HTERT RPE-1 (cell line): Measurements from ENCODE around the gene SPI1.

Experiments used
- in situ Hi-C: fragments of 300-500 bp; cut with MboI; formaldehyde crosslinking; loops from 4 replicates; pipeline ENCODE4 v1.14.3; 2020; ENCODE audit warnings: low sequenced_read_pairs

Gene SPI1

DNA sequence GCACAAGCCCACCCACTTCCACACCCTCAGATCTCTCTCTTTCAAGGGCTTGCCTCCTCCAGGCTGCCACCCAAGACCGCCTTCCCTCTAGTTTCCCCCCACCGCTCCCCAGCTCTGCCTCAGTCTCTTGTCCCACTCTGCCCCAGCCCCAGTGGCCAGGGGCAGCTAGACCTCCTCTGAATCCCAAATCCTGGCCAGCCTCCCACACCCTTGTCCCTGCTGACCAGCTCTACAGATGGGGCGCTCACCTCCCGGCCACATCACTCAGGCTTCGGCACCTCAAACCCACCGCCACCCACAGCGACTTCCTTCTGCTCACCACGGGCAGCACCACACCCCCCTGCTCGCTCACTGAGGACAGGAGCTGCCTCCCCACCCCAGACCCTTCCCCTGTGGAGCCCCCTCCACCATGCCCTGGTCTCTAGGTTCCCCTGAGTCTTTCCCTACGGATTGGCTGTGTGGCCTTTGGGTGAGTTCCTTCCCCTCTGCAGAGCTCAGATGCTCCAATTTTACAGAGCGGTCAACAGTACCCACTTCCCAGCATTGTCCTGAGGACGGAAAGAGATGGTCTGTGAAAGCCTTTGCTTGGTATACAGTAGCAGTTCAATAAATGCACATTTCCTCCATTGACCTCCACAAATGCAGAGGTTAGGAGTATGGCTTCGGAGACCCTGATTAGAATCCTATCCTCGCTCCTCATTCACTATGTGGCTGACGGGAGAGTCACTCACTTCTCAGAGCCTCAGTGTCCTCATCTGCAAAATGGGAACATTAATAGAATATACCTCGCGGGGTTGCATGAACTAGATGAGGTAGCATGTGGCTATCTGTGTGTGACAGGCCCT, 11.5 kb upstream of the SPI1 start:
- in situ Hi-C loops, result no loop called here

DNA sequence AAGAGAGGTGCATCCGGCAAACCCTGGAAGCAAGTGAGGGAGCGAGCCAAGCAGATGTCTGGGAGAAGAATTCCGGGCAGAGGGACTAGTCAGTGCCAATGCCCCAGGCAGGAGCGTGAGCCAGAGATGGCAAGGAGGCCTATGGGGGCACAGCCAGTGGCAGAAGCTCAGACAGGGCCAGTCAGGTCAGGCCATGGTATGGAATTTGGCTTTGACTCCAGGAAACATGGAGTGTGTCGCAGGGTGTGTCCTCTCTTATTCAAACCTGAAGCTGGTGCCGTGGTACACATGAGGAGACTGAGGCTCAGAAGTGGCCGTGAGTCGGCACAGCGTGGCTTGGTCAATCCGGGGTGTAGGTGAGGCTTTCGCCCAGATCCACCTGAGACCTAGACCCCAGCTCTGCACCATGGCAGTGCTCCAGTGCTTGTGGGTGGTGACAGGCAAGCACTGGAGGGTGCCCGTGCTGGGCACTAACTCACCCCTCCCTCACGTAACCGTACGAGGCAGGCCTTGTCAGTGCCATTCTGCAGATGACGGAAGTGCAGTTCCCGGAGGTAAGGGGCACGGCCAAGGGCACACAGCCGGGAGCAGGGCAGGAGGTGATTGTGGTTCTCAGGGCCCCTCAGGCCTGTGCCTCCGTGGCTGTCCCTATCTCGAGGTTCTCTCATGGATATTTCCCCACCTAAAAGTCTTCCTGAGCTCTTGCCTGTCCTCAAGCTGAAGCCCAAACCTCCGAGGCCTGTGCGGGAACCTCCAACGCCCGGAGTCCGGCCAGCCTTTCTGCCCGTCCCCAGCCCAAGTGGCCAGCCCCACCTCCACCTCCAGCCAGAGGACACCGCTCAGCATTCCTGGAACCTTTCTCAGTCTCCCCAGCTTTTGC, 10.6 kb upstream of the SPI1 start:
- in situ Hi-C loops, result no loop called here

- in situ Hi-C loops, result no loop called here
Observed at GRCh38 chr11:47387944-47388696, 9.8 kb upstream of the SPI1 start.

GRCh38 chr11:47384498-47384897, 6.2 kb upstream of the SPI1 start:
- in situ Hi-C loops, result no loop called here

DNA sequence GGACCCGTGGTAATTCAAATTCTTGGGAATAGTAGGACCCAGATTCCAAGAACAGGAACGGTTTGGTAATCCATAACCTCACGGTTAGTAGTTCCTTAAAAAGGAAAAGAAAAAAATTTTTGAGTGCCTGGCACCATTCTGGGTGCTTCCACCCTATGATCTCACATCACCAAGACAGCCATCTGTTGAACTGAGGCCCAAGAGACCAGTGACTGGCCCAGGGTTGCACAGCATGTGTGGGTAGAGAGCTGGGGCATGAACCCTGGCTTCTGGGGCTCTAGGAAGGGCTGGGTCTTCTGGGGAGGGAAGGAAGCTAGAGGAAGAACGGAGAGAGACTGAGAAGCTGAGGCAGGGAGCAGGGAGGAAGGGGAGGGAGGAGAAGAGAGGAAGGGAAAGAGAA, 4.7 kb upstream of the SPI1 start:
- in situ Hi-C loops, result no loop called here

DNA sequence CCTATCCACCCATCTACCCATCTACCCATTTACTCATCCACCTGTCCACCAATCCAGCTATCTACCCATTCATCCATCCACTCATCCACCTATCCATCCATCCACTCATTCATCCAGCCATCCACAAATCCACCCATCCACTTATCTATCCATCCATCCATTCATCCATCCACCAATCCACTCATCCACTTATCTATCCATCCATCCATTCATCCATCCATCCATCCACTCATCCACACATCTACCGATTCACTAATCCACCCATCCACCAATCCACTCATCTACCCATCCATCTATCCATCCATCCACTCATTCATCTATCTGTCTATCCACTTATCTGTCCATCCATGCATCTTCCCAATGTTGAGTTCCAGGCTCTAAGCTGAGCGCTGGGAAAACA, 1.7 kb upstream of the SPI1 start:
- in situ Hi-C loops, result no loop called here

DNA sequence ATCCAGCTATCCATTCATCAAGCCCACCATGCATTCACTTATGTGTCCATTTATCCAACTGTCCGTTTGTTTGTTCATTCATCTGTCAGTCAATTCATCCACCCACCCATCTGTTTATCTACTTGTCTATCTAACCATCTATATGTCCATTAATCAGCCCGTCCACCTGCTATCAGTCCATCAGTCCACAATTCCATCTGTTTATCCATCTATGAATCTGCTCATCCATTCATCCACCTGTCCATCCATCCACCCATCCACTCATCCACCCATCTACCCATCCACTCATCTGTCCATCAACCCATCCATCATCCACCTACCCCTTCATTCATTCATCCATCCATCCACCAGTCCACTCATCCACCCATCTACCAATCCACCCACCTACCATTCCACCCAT, 970 bp upstream of the SPI1 start:
- in situ Hi-C loops, result no loop called here

DNA sequence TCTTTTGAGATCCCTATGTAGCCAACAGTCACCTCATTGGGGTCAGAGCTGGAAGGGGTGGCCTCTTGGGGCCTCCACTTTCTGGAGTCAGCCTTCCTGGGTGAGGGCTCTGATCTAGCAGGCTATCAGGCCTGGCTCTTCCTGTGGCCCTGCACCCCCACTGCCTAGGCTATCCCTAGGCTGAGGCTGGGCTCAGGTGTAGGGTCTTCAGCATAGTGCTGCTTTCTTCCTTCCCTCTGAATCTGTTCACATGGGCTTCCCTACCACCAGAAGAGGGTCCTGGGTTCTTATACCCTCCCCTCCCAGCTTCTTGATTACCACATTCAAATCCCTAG, 456 bp upstream of the SPI1 start:
- in situ Hi-C loops, result no loop called here

DNA sequence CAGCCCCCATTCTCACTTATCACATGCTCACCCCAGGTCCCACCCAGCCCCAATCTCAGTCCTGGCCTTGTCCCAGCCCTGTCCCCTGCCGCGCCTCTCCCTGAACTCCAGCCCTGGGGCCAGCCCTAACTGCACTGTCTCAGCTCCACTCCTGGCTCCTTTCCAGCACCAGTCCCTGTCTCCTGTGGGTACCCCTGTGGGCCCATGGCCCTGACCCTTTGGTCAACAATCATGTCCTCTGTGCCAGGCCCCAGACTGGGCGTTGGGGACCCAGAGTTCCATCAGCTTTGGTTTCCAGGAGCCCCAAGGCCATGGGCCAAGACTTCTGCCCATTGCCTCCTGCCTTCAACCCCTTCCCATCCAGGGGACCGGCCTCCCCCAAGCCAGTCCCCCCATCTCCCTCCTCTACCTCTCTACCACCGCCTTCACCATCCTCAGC, 757 bp downstream of the SPI1 start:
- in situ Hi-C loops, result no loop called here

DNA sequence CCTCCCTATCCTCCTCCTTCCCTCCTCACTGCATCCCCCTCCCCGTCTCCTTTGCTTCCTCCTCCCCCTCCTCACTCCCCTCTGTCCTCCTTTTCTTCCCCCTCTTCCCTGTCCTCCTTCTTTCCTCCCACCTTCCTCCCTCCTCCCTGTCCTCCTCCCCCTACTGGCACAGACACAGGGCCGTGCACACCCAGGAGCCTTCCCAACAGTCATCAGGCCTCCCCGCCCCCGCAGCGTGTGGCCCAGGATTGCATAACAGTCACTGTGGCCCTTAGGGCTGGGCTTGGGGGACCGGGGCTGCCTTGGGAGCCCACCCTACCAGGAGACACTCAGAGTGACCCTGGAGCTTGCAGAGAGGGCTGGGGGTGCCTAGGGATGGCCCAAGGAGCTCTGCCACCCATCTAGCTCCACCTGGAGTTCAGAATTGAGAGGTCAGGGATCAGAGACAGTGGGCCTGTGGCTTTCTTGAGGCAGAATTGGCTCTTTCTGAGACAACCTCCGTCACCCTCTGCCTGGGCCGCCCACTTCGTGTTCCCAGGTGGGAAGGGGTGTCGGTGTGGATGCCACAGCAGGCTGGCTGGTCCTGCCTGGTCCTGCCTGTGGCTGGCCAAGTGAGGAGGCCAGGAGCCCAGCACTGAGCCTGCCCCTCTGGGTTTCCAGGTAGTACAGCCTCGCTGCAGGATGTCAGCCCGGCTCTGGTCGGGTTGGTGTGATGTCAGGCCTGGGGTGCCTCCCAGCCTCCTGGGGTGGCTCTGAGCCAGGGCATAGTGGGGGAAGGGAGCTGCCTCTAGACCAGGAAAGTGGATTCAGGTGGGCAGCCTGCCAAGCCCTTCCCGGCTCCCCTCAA, 1.6 kb downstream of the SPI1 start:
- in situ Hi-C loops, result no loop called here

- in situ Hi-C loops, result no loop called here
Observed at GRCh38 chr11:47376107-47376524, 2.2 kb downstream of the SPI1 start.

DNA sequence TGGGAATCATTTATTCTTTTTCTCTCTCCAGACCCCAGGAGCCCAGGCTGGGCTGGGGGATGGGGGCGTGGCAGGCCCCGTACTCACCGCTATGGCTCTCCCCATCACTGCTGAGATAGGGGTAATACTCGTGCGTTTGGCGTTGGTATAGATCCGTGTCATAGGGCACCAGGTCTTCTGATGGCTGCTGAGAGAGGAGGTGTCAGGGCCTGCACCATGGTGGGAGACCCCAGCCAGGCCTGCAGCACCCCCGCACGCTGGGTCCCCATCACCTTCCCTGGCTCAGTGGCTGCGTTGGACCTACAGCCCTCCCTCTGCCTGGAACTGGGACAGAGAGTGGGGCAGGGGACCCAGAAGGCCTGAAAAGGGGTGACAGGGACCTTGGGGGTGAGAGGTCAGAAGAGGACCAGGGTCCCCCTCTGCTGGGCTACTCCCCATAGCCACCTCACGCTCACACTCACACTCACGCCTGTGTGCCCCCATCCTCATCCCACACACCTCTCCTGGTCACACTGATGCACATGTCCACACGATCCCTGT, 2.7 kb downstream of the SPI1 start:
- in situ Hi-C loops, result no loop called here

DNA sequence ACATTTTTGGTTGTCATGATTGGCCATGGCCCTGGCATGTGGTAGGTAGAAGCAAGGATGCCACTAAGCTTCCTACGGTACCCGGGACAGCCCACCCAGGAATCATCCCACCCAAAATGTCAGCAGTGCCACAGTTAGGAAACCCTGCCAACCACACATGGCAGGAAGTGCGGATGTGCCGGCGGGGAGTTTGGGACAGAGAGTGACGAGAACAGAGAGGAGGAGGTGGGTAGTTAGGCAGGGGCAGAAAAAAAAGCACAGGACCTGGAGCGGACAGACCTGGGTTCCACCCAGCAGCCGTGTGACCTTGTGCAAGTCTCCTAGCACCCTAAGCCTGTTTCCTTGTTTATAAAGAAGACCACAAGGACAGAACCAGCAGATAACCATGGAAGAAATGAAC, 3.3 kb downstream of the SPI1 start:
- in situ Hi-C loops, result no loop called here

DNA sequence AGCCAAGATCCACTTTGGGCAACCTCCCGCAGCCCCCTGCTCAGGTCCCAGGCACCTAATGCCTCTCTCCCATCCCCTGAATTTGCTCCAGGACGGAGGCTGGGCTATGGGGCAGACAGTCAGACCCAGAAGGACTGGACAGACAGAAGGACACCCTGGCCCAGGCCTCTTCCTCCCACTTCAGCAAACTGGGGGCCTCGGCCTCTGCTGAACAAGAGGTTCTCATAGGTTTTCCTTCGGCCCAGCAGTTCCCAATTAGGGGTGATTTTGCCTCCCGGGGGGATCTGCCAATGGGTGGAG, 3.7 kb downstream of the SPI1 start:
- in situ Hi-C loops, result no loop called here

DNA sequence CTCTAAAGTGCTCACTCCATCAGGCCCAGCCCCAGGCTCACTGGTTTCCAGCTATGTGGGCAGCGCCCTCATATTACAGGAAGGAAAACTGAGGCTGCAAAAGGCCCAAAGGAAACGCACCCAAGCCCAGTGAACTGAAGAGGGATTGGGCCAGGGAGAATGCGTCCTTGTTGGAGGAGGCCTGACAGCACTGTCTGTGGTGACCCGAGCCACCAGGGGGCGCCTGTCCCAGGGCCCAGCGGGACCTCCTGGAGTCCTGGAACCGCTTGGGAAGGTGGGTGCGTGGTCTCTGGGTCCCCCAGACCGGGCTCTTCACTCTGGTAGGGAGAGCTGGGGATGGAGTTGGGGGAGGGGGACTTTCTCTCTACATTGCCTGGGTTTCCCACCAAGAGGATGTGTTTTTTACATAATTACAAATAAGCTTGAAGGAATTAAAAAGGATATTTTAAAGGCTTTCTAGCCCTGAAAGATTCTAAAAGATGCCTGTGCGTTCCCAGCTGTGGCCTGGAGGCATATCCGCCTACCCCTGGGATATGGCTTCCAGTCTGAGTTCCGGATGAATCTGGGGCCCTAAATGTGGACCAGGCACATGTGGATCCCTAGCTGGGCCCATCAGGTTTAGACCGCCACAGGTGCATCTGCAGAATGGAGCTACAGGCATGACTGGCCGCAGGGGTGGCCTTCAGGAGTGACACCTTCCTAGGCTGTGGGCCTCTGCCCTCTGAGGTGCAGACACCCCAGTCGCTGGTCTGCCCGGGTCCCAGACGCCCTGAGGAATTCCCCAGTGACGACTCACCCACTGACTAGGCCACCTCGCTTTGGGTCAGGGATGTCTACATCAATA, 4.2 kb downstream of the SPI1 start:
- in situ Hi-C loops, result no loop called here

GRCh38 chr11:47372422-47372821, 5.9 kb downstream of the SPI1 start:
- in situ Hi-C loops, result no loop called here

DNA sequence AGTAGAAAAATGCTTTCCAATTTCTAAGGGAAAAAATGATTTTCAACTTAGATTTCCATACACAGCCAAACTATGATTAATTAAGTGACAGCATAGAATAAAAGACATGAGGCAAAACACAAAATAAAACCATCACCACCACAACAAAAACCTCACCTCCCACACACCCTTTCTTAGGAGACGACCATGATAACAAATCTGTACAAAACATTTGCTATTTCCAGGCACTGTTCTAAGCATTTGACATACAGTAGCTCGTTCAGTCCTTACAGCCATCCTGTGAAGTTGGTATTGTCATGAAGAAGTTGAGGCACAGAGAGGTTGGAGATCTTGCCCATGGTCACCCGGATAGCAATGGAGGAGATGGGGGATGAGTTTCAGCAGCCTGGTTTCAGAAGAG, 8.7 kb downstream of the SPI1 start:
- in situ Hi-C loops, result no loop called here

GRCh38 chr11:47366020-47366490, 12.3 kb downstream of the SPI1 start:
- in situ Hi-C loops, result no loop called here

GRCh38 chr11:47361419-47361818, 16.9 kb downstream of the SPI1 start:
- in situ Hi-C loops, result no loop called here
